Measurements from ENCODE around the gene FUT1.

DNA sequence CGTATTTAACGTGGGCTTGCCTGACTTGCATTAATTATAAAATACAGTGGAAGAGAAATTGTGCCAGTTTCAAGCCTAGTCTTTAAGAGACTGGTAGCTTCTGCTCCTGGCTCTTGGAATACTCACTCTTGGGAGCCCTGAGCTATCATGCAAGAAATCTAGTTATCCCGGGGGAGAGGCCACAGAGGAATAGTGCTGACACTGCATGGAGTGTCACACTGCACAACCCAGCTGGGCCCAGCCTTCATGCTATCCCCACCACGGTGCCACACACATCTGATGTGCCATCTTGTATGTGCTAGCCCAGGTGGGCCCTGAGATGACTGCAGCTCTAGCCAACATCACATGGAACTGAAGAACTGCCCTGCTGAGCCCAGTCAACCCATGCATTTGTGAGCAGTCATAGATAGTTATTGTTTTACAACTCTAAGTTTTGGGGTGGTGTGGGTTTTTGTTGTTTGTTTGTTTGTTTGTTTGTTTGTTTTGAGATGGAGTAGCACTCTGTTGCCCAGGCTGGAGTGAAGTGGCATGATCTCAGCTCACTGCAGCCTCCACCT, 41.3 kb downstream of the FUT1 start:
- TF ChIP-seq, protein P1, sequence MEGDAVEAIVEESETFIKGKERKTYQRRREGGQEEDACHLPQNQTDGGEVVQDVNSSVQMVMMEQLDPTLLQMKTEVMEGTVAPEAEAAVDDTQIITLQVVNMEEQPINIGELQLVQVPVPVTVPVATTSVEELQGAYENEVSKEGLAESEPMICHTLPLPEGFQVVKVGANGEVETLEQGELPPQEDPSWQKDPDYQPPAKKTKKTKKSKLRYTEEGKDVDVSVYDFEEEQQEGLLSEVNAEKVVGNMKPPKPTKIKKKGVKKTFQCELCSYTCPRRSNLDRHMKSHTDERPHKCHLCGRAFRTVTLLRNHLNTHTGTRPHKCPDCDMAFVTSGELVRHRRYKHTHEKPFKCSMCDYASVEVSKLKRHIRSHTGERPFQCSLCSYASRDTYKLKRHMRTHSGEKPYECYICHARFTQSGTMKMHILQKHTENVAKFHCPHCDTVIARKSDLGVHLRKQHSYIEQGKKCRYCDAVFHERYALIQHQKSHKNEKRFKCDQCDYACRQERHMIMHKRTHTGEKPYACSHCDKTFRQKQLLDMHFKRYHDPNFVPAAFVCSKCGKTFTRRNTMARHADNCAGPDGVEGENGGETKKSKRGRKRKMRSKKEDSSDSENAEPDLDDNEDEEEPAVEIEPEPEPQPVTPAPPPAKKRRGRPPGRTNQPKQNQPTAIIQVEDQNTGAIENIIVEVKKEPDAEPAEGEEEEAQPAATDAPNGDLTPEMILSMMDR (conservative IDR thresholded peaks at IDR 0.05; ENCODE audit: low read length) = no peak
- no peak for TF ChIP-seq EZH2phosphoT487 (IDR thresholded peaks at IDR 0.05; ENCODE audit: borderline replicate concordance)

All from Loucy (cell line).